Activated CD8-positive, alpha-beta T cell treated with anti-CD3 and anti-CD28 coated beads for 36 hours (primary cell): ENCODE data around the gene PSMG2. TPM values are rescaled to one million over a fixed set of nuclear protein-coding genes. Genes with fewer than 3 reads are reported as not detected.

Experiments
- ATAC-seq: fragments of 200-7000 bp; cut with Tn5 transposase; one replicate; pipeline ENCODE4 v1.10.0; 2021; ENCODE audit warnings: mild to moderate bottlenecking, moderate library complexity
- CTCF ChIA-PET: fragments of 350-600 bp; sonication (Branson Sonifier 250); formaldehyde crosslinking; loops from one replicate; lab custom pipeline; 2021; ENCODE audit warnings: antibody characterized with exemption; lab: Charles Lee
- POLR2A ChIA-PET: fragments of 350-600 bp; sonication (Branson Sonifier 250); formaldehyde crosslinking; loops from one replicate; lab custom pipeline; 2021; ENCODE audit warnings: antibody characterized with exemption; lab: Charles Lee
- DNase-seq: peaks from one replicate; pipeline ENCODE4 v3.0.0-alpha.2; 2020
- H3K27ac Mint-ChIP-seq: one replicate; pipeline ENCODE4 v1.8.0; 2021; ENCODE audit warnings: mild to moderate bottlenecking, mixed read lengths
- H3K27me3 Mint-ChIP-seq: one replicate; pipeline ENCODE4 v1.8.0; 2021; ENCODE audit warnings: mixed read lengths
- H3K36me3 Mint-ChIP-seq: one replicate; pipeline ENCODE4 v1.8.0; 2021; ENCODE audit warnings: low read depth, mixed read lengths
- H3K4me1 Mint-ChIP-seq: one replicate; pipeline ENCODE4 v1.8.0; 2021; ENCODE audit warnings: low read depth, mixed read lengths
- H3K4me3 Mint-ChIP-seq: one replicate; pipeline ENCODE4 v1.8.0; 2021; ENCODE audit warnings: mild to moderate bottlenecking, moderate library complexity, mixed read lengths
- H3K9me3 Mint-ChIP-seq: one replicate; pipeline ENCODE4 v1.8.0; 2021; ENCODE audit warnings: mixed read lengths
- intact Hi-C: fragments of 100-400 bp; cut with micrococcal nuclease; formaldehyde crosslinking; loops from one replicate; pipeline ENCODE4 v1.10.0; 2022
- total RNA-seq, 2 experiments: library from RNA; stranded (reverse); gene quantifications; one replicate each; pipeline ENCODE4 v1.2.3, GENCODE V29; 2021
- TF ChIP-seq, protein P1 (sequence below): fragments of 200-600 bp; IDR thresholded peaks from one replicate; pipeline ENCODE4 v1.8.0; 2022; ENCODE audit warnings: antibody characterized with exemption, mild to moderate bottlenecking

The PSMG2 gene
- total RNA-seq, 2 experiments from 2014 or later: 105 to 113 TPM

DNA sequence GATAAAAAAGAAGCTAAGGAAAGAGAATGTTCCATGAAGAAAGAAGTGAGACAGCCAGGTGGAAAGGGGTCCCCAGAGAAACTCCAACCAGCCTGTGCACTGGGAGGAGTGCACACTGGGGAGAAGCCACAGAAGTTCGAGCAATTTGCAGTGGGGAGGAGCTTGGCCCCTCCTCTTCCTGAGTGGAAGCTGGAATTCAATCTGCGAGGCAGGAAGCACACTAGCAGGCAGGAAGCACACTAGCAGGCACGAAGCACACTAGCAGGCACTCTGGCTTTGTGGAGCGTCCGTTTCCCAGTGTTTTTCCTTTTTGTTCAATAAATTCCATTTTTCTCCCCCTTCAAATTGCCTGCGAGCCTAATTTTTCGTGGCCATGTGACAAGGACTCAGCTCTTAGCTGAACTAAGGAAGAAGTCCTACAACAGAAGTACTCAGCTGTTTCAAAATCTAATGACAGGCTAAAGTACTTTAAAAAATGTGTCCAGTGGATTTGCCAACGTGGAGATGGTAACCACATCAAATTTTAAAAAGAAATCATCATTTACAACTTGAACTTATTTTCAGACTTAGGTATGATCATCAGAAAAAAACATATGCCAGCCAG lies 23.6 kb upstream of the PSMG2 start:
- DNase-seq: no peak
- peaks cover 11% of the 10 kb centered on the region for H3K36me3 Mint-ChIP-seq
- intact Hi-C loops: no loop called here
- H3K4me3 Mint-ChIP-seq: no peak overlapping the region
- TF ChIP-seq, protein P1, sequence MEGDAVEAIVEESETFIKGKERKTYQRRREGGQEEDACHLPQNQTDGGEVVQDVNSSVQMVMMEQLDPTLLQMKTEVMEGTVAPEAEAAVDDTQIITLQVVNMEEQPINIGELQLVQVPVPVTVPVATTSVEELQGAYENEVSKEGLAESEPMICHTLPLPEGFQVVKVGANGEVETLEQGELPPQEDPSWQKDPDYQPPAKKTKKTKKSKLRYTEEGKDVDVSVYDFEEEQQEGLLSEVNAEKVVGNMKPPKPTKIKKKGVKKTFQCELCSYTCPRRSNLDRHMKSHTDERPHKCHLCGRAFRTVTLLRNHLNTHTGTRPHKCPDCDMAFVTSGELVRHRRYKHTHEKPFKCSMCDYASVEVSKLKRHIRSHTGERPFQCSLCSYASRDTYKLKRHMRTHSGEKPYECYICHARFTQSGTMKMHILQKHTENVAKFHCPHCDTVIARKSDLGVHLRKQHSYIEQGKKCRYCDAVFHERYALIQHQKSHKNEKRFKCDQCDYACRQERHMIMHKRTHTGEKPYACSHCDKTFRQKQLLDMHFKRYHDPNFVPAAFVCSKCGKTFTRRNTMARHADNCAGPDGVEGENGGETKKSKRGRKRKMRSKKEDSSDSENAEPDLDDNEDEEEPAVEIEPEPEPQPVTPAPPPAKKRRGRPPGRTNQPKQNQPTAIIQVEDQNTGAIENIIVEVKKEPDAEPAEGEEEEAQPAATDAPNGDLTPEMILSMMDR: no peak
- ATAC-seq: no peak
- H3K27me3 Mint-ChIP-seq: no peaks in the 10 kb centered on the region
- POLR2A ChIA-PET: interaction anchor here (0.5 to 0.9 kb wide), 2 partner anchors 24 to 26 kb away, joined by 3 read pairs; no protein-coding TSS in a partner anchor
- peak overlapping the region; percentile 13 for H3K27ac Mint-ChIP-seq
- H3K4me1 Mint-ChIP-seq: peaks cover 3% of the 10 kb centered on the region
- no peaks in the 10 kb centered on the region for H3K9me3 Mint-ChIP-seq
- CTCF ChIA-PET: no interaction called here

GRCh38 chr18:12686100-12686499 lies 16.7 kb upstream of the PSMG2 start:
- Mint-ChIP-seq H3K9me3 (no peaks in the 10 kb centered on the region), H3K4me1 (no peaks in the 10 kb centered on the region), H3K4me3 (no peak overlapping the region), H3K27ac (no peak overlapping the region), H3K36me3 (no peaks in the 10 kb centered on the region), H3K27me3 (no peaks in the 10 kb centered on the region)
- POLR2A ChIA-PET: interaction anchor here (0.5 to 1.9 kb wide), 2 partner anchors 8 to 17 kb away, joined by 3 to 8 read pairs; partner anchors contain the start of genes CEP76 and PSMG2
- TF ChIP-seq, protein P1: peak; percentile 17
- peak; percentile 45 for ATAC-seq
- CTCF ChIA-PET: interaction anchor here (1.0 to 1.9 kb wide), 3 partner anchors 11 to 249 kb away, joined by 4 to 6 read pairs (median 5); partner anchors contain the start of genes CEP76 and PSMG2
- DNase-seq: peak; percentile 19
- intact Hi-C loops: no loop called here

DNA sequence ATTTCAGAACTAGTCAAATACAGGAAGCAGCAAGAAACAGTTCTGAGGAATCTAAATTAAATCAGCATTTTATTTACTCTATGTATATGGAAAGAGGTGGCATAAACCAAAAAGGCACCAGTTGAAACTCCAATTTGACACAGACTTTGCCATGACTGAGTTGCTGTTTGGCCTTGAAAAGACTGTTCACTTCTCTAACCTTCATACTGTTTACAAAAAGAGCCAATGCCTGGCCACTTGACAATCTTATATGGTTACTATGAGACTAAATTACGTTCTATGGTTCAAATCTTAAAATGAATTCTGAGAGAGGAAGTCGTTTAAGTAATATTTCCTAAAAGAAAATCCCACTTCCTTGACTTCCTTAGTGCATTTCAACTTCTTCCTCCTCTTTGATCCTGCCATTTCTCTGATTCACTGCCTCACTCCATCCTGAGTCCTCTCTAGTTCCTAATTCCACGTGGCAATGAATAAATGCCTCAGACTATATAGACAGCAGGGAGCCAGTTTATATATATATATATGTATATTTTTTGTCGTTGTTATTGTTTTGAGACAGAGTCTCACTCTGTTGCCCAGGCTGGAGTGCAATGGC lies 13.5 kb upstream of the PSMG2 start:
- H3K27ac Mint-ChIP-seq: no peak overlapping the region
- intact Hi-C loops: no loop called here
- TF ChIP-seq, protein P1: no peak
- POLR2A ChIA-PET: no interaction called here
- no peaks in the 10 kb centered on the region for H3K9me3 Mint-ChIP-seq
- peaks cover 8% of the 10 kb centered on the region for H3K36me3 Mint-ChIP-seq
- ATAC-seq (no peak), DNase-seq (no peak)
- H3K27me3 Mint-ChIP-seq: no peaks in the 10 kb centered on the region
- peaks cover 12% of the 10 kb centered on the region for H3K4me1 Mint-ChIP-seq
- no peak overlapping the region for H3K4me3 Mint-ChIP-seq
- CTCF ChIA-PET: no interaction called here

DNA sequence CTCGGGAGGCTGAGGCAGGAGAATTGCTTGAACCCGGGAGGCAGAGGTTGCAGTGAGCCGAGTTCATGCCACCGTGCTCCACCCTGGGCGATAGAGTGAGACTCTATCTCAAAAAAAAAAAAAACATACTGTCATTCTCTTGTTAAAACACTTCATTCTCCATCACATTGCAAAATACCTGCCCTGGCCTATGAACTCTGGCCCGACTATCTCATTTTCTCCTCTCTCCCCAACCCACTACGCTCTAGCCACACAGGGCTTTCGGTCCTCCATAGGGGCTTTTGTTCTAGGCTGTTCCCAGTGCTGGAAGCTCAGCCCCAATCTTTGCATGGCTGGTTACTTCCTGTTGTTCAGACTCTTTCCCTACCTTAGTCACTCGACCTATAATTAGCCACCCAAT lies 10.6 kb upstream of the PSMG2 start:
- Mint-ChIP-seq H3K4me3 (no peak overlapping the region), H3K9me3 (no peaks in the 10 kb centered on the region), H3K4me1 (peaks cover 12% of the 10 kb centered on the region), H3K27me3 (no peaks in the 10 kb centered on the region), H3K36me3 (peaks cover 9% of the 10 kb centered on the region), H3K27ac (no peak overlapping the region)
- intact Hi-C loops: no loop called here
- POLR2A ChIA-PET: interaction anchor here (0.6 to 3.7 kb wide), 2 partner anchors 11 to 264 kb away, joined by 3 to 25 read pairs; partner anchors contain the start of genes CEP76 and PSMG2
- ATAC-seq (no peak), DNase-seq (no peak)
- TF ChIP-seq, protein P1: no peak
- CTCF ChIA-PET: no interaction called here

GRCh38 chr18:12694032-12694431 lies 8.8 kb upstream of the PSMG2 start:
- H3K4me3 Mint-ChIP-seq: no peak overlapping the region
- CTCF ChIA-PET: no interaction called here
- peak; percentile 9 for DNase-seq
- peak; percentile 55 for ATAC-seq
- no peak overlapping the region for H3K27ac Mint-ChIP-seq
- H3K27me3 Mint-ChIP-seq: no peaks in the 10 kb centered on the region
- no peaks in the 10 kb centered on the region for H3K9me3 Mint-ChIP-seq
- TF ChIP-seq, protein P1: no peak
- H3K4me1 Mint-ChIP-seq: peaks cover 12% of the 10 kb centered on the region
- intact Hi-C loops: no loop called here
- peaks cover 14% of the 10 kb centered on the region for H3K36me3 Mint-ChIP-seq
- POLR2A ChIA-PET: interaction anchor here (0.6 to 3.7 kb wide), 3 partner anchors 8 to 94 kb away, joined by 3 to 25 read pairs (median 3); partner anchors contain the start of genes CEP76 and PSMG2
